Glomerular endothelial cell (primary cell): ENCODE data around the gene LAPTM5. TPM values are rescaled to one million over a fixed set of nuclear protein-coding genes. Genes with fewer than 3 reads are reported as not detected.
"Not testable (repeated sequence)": the region's sequence is repeated elsewhere in the genome, so short reads cannot be mapped to it uniquely, and the experiment has no call there.

Experiments used
- DNase-seq: peaks from one replicate; pipeline ENCODE4 v3.0.0-alpha.2; 2011; ENCODE audit warnings: low read depth, low spot score; ENCODE audit errors: extremely low read depth
- total RNA-seq: library from RNA; depleted of rRNA; stranded (reverse); fragments of >200 nt; gene quantifications from 2 replicates; pipeline ENCODE4 v1.2.3, GENCODE V29; 2015

The LAPTM5 gene
- total RNA-seq, 1 donor from 2014 or later: 132 TPM

DNA sequence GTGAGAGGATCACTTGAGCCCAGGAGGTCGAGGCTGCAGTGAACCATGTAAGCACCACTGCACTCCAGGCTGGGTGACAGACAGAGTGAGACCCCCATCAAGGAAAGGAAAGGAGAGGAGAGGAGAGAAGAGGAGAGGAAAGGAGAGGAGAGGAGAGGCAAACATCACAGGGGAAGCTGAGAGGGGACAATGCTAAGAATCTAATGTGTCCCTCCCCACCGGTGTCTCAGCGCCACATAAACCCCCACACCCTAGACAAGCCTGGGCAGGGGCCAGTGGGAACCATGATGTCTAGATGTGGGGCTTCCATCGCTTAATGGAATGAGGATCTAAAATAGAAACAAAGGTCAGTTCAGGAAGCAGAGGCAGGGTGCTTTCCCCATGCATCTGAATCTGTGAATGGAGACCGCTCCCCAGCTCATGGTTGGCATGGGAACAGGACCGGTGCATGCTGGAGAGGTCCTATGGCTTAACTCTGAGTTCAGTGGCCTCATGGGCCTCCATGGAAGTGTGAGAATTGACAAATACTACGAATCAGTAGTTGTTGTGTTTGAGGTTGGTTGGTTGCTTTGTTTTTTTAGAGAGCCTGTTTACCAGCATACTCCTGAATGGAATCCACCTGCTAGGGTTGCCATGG, 16.3 kb upstream of the LAPTM5 start:
- DNase-seq: no peak

DNA sequence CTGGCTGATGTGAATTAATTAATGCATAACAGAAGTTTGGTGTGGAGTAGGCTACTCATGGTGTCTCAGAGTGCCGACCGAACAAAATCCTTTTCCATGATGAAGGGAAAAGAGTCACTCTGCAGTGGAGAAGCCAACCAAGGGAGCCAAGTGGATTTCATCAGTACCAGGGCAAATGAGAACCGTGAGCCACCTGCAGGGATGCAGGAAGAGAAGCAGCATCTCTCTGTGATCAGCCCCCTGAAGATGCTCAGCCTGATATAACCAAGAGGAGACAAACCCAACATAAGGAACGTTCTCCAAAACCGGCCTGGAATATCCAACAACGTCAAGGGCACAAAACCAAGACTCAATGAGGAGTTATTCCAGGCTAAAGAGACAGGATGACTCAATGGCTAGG, 13.4 kb upstream of the LAPTM5 start:
- no peak for DNase-seq

DNA sequence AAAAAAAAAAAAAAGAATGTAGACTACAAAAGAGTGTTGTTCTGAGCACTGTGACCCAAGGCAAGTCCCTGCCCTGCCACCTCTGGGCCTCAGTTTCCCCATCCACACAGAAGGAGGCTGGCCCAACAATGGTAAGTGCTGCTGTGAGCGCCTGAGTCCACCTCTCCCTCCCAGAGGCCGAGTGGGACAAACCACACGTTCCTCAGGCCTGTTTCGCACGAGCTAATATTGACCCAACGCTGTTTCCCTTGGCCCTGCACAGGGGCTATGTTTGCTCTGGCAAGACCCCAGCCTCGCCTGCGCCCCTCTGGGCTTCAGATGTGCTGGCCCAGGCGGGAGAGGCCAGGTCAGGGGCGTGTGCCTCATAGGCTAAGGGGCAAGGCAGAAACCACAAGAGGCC, 12.6 kb upstream of the LAPTM5 start:
- no peak for DNase-seq

DNA sequence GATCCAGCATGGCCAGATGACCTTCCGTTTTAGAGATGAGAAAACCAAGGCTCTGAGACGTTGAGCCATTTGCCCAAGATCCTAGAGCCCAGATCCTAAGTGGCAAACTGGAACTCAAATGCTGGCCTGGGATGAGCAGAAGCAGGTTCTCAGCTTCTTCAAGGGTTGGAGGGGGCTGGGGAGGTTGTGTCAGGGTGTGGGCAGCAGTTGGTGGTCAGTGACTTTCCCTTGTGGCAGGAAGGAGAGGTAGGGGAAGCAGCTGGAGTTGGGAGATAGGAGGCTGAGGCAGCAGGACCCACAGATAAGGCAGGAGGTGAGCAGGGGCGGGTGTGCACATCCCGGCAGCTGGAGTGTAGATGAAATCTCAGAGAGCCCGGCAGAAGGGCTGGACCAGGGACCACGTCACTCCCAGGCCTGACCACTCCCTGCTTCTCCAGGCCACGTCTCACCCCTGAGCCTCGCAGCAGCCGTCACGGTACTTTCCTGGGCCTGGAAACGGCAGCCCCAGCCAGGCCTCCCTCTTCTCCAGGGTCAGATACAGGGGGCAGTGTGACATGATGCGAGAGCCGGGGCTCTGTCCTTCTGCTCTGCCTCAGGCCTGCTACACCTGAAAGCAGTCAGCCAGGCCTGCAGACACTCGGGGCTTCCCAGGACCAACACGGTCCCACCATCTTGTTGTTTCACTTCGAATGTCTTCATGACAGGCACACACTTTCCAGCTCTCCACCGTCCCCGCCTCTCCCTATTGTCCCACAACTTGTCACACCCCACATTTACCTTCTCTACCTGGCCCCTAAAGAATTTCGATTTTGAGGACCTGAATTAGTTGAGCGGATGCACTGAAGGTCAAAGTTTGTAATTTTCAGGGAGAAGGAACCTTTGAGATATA, 11.5 kb upstream of the LAPTM5 start:
- no peak for DNase-seq

DNA sequence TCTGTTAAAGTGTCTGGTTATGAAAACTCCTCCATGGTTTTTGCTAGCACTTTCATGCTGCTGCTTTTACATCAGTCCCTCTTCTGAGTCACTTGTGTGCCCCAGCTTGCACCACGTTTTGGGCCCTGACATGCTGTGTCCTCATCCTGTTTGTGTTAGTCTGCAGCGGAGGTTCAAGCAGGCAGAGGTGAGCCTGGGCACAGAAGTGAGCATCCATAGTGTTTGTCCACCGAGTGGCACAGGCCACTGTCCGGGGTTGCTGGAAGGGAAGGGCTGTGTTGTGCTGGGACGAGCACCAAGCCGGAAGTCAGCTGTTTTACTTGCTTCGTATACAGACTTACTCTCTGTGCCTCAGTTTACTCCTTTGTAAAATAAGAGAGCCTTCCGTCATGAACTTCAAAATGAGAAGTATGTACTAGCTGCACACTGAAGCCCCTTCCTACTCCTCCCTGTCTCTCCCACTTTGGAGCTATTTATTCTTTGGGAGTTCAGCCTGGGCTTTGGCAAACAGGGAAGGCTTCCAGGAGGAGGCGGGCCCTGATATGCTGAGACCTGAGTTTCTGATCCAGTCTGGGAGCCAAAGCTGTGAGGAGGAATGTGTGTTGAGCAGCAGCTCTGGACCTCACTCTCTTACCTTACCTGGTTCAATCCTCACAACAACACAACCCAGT, 10.7 kb upstream of the LAPTM5 start:
- DNase-seq: no peak

DNA sequence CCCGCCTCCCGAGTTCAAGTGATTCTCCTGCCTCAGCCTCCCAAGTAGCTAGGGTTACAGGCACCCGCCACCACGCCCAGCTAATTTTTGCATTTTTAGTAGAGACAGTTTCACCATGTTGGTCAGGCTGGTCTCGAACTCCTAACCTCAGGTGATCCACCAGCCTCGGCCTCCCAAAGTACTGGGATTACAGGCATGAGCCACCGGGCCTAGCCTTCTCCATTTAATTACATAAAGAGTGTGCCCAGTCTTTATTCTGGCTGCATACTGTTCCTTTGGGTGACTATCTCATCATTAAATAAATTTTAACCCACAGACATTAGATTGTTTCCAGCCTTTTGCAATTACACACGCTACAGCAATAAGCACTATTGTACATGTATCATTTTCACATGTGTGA, 9.4 kb upstream of the LAPTM5 start:
- not testable (repeated sequence) for DNase-seq

DNA sequence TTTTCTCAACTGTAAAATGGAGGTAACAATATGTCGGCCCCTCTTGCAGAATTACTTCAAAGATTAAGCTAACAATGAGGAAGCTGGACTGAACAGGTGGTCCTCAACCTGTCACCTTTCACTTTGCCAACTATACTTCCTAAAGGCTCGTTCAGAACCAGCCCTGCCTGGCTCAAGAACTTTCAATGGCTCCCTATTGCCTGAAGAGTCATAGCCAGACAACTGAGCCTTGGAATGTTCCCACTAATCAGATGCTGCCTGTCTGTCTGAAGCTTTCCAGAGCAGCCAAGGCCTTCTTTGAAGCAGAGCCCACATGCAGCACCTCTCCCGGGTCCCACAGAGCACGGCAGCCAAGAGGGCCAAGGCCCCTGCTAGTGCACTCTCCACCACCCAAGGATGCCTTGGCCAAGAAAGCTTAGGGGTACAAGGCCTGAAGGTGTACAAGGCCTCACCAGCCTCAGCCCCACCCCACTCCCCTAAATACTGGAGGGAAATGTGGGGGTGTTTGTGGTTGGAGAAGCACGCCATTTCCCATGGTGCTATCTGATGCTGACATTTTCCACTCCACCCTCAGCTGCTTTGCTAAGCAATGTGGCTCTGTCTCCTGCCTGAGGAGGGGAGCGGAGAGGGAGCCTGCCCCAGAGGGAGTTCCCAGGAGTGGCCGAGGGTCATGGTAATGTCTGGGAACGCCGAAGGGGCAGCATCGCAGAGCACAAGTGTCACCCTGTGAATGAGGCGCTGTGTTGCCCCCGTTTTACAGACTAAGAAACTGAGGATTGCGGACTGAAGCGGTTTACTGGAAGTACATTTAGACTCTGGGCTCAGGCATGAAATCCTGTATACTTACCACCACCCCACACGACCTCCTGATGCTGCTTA, 8.2 kb upstream of the LAPTM5 start:
- DNase-seq: no peak

DNA sequence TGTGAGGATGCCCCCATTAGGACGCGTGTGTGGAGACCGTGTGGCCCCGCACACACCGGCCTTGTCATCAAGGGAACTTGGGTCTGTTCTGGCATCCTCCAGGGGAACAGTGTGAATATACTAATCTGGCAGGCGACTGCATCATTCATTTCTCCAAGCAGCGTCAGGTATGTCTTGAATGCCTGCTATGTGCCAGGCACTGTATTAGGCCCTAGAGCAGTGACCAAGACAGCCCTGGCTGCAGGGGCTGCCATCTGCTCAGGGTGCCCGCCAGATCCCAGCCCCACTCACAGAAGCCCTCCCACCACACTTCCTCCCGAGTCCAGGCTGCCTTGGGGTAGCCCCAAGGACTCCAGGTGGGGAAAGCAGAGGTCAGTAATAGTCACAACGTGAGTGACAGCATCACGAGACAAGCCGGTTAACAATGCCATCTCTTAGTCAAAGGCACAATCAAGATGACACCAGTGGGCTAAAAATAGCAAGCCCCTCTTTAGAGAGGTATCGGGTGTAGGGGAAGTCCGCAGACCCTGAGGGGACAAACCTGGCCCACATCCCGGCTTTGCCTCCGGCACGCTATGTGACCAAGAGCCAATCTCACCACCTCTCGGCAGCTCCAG, 7.5 kb upstream of the LAPTM5 start:
- DNase-seq: no peak

DNA sequence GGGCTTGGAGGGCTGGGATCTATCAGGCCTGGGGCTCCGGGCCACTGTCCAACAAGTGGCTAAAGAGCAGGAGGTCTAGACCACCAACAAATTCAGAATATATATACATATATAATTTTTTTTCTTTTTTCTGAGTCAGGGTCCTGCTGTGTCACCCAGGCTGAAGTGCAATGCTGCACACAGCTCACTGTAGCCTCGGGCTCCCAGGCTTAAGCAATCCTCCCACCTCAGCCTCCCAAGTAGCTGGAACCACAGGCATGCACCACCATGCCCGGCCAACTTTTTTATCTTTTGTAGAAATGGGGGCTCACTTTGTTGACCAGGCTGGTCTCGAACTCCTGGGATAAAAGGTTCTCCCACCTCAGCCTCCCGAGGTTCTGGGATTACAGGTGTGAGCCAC, 6.8 kb upstream of the LAPTM5 start:
- no peak for DNase-seq

DNA sequence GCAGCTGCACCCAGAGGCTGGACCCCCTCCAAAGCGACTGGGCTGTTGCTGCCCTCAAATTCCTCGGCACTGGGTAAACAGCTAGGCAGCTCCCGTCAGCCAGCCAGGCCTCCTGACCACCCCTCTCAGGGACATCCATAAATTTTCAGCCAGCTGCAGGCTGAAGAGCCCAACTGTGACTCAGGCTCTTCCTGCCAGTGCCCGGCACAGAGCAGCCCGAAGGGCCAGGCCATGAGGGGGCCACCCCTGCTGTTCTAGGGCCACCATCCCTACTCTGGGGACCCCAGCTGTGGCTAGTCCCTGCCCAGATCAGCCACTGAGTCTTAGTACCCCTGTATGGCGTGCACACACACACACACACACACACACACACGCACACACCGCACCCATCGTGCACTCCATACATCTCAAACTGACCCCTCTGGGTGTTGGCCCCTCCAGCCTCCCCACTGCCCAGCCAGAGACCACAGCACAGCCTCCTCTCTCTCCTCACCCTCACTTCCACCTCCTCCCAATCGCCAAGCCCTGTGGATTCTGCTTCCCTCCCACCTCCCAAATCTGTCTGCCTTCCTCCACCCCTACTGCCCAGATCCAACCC, 6.2 kb upstream of the LAPTM5 start:
- no peak for DNase-seq

DNA sequence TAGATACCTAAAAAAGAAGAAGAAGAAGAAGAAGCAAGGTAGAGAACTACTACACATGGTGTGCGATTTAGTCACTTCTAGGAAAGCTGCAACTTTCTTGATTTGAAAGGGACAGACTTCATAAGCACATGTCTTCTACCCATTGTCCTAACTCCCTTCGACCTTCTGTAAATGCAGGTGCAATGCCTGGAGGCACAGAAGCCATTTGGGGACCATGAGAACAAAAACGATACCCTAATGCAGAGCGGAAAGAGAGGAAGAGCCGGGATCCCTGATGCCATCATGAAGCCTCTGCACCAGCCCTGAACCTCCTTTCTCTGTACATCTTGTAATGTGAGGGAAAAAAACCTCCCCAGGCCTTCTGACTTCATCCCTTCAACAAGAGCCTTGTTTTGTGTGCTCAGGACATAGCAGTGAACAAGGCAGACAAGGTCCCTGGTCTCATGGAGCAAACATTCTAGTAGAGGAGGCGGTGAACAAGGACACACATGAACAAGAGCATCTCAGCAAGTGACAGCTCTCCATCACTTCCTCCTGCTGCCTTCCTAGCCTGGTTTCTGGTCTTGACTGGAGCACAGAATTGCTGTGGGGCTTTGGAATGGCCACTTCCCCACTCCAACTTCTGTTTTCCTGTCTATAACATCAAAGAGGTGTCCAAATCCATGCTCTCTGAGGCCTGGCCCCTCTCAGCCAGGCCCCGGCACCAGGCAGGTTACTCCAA, 5.5 kb upstream of the LAPTM5 start:
- no peak for DNase-seq

DNA sequence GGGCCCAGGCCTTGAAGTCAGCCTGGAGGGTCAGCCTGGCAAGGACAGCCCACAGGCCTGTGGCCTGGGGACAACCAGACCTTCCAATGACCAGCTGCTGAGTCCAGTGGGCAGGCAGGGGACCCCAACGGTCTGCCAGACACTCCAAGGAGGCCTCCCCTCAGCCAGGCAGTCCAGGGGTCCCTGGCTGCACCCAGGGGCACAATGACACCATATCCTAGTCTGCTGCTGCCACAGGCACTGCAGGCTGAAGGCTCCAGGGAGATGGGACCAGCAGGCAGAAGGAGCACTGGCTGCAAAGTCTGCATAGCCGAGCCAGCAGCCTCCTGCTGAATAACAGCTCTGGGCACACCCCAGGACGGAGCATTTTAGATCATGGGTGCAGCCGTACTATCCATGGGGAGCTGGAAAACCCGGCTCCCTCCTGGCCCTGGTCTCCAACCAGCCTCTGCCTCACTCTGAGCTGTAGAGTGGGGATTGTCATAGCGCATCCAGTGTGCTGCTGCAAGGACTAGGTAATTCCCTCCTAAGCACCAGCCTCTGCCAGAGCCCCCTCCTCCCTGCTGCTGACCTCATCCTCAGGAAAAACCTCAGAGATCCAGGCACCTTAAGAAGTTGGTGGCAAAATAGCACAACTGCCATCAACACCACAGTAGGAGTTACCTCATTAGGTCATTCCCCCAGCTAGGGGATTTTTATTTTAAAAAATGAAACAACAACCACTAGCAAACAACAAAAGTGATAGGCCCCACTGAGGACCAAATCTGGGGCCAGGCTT, 4.8 kb upstream of the LAPTM5 start:
- DNase-seq: no peak

DNA sequence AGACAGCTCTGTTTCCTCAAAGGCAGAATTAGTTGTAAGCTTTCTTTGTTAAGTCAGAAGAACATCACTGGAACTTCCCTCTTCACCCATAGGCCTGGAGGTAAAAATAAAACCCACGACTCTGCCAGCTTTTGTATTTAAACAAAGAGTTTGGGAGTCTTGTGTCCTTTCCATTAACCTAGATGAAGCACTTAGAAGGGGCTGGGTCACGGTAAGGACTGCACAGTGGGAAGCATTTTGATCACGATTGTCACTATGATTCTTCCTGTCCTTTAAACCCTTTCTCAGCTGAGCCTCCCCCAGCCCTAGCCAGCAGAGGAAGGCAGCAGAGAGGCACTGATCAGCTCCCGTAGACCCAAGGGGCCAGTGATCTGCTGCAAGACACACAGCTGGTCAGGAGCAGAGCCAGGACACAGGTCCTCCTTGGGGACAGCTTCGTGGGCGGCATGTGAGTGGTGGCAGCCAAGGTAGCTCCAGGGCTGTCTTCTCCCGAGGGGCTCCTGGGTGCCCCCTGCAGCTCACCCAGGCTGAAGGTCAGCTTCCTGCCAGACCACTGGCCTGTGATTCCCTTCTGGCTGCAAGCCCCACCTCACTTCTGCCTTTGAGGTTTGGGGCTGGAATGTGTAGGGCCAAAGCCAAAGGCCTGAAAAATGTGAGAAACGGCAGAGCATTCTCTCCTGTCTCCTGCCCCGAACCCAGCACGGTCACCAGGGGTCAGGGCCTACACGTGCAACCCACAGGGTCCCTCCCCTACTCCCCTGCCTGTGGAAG, 4.0 kb upstream of the LAPTM5 start:
- no peak for DNase-seq

DNA sequence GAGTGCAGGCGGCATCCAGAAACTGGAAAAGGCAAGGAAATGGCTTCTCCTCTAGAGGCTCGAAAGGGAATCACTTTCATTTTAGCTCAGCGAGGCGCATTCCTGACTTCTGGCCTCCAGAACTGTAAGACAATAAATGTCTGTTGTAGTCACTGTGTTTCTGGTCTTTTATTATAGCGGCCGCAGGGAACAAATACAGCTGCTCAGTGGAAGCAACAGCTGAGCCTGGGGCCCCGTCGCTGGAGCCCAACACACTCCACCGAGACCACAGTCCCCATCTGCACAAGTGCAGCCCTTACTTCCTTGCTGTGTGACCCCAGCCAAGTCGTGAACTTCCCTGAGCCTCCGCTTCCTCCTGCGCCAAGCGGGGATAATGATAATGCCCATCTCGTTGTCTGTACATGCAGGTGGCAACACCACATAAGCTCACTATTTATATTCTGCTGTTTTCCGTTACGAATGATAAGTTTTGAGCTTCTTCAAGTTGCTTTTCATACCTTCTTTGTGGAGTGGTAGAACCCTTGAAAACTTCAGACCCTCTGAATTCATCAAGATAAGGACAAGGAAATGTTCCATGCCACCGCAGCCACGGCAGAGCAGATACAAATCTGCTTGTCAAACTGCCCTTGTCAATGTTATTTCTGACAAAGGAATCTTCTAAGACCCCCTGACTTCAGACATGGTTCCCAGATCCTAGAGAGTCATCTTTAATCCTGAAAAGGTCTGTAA, 3.2 kb upstream of the LAPTM5 start:
- no peak for DNase-seq

DNA sequence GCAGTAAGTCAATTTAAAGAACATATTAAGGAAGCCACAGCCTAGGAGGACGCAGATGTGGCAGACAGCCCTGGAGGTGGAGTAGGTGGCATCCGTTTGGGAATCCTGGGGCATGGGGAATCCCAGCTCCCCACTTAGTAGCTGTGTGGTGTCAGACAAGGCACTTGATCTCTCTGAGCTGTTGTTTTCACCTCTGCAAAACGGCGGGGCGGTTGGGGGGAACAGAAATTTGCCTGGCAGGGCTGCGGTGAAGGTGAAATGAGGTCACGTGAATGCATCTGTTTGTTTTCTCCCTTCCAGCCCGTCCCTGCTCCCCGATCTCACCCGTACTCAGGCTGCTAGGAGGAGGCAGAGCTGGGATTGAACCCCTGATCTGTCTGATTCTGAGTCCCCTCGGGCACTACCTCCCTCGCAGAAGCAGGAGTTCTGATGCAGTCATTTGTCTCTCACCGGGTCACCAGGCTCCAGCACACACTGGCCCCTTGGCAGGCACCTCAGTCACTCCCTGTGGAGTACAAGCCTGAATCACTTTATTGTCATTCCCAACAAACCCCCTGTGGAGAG, 2.2 kb upstream of the LAPTM5 start:
- no peak for DNase-seq

DNA sequence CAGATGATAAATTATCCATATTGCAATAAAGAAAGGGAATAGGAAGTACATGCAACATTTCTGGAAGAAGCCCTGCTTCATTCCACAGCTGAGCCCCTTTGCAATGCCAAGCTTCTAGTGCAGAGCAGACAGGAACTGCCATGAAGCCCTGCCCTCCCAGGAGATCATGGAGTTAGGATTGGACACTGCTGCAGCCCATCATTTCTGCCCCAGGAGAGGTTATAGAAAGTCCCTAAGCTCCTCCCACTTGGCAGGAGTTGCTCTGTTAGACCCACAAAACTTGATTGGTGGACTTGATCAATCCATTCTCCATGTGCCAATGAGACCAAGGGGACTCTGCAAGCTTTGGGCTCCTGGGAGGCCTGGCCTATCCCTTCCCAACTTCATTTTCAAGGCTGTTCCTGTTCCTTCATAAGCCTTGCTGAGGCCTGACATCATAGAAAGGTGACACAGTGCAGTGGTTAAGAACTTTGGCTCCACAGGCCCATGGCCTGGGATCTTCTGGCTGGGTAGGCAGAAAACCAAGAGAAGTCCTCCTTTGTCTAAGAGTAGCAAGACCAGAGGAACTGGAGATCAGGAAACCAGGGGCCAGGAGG, 1.3 kb upstream of the LAPTM5 start:
- no peak for DNase-seq
